Neural cell (in vitro differentiated cells): ENCODE measurements around the gene RASGRP2.

Source experiments
- CTCF ChIP-seq: fragments of 450-650 bp; IDR thresholded peaks from 2 replicates; pipeline ENCODE4 v1.5.1; 2014; ENCODE audit warnings: antibody characterized with exemption, mild to moderate bottlenecking, moderate library complexity; ENCODE audit not compliant: poor library complexity, severe bottlenecking
- EP300 ChIP-seq: fragments of 450-650 bp; conservative IDR thresholded peaks from 2 replicates; pipeline ENCODE4 v1.6.1; 2014; ENCODE audit warnings: antibody characterized with exemption, mild to moderate bottlenecking, moderate library complexity; ENCODE audit not compliant: poor library complexity, severe bottlenecking
- EZH2 ChIP-seq: fragments of 200-600, 300-800 bp; shearing (Covaris generic), sonication (generic); IDR thresholded peaks from 2 replicates; pipeline ENCODE4 v1.6.1; 2014; ENCODE audit warnings: antibody characterized with exemption, low read length, borderline replicate concordance, mild to moderate bottlenecking; ENCODE audit not compliant: insufficient read depth, poor library complexity, severe bottlenecking
- POLR2AphosphoS5 ChIP-seq: IDR thresholded peaks from 2 replicates; pipeline ENCODE4 v1.6.1; 2012
- RAD21 ChIP-seq: fragments of 450-650 bp; conservative IDR thresholded peaks from 2 replicates; pipeline ENCODE4 v1.6.1; 2014; ENCODE audit warnings: antibody characterized with exemption, mild to moderate bottlenecking, moderate library complexity
- REST ChIP-seq: IDR thresholded peaks from 2 replicates; pipeline ENCODE4 v1.6.1; 2012; ENCODE audit warnings: borderline replicate concordance
- TAF1 ChIP-seq: IDR thresholded peaks from 2 replicates; pipeline ENCODE4 v1.6.1; 2012; ENCODE audit warnings: low read depth

- TF ChIP-seq CTCF, result no peak
- no peak for TF ChIP-seq REST
- no peak for TF ChIP-seq RAD21
- TF ChIP-seq POLR2AphosphoS5, result no peak
- TF ChIP-seq EZH2, result no peak
- no peak for TF ChIP-seq EP300
- no peak for TF ChIP-seq TAF1
Measured at GRCh38 chr11:64723907-64724862, 19.8 kb downstream of the RASGRP2 start.
